Measurements from ENCODE around the gene FOXN3.

Gene FOXN3

GRCh38 chr14:89356496-89356895, 60.5 kb downstream of the FOXN3 start:
- no peak for DNase-seq

GRCh38 chr14:89353766-89354113, 63.3 kb downstream of the FOXN3 start:
- DNase-seq, result no peak

DNA sequence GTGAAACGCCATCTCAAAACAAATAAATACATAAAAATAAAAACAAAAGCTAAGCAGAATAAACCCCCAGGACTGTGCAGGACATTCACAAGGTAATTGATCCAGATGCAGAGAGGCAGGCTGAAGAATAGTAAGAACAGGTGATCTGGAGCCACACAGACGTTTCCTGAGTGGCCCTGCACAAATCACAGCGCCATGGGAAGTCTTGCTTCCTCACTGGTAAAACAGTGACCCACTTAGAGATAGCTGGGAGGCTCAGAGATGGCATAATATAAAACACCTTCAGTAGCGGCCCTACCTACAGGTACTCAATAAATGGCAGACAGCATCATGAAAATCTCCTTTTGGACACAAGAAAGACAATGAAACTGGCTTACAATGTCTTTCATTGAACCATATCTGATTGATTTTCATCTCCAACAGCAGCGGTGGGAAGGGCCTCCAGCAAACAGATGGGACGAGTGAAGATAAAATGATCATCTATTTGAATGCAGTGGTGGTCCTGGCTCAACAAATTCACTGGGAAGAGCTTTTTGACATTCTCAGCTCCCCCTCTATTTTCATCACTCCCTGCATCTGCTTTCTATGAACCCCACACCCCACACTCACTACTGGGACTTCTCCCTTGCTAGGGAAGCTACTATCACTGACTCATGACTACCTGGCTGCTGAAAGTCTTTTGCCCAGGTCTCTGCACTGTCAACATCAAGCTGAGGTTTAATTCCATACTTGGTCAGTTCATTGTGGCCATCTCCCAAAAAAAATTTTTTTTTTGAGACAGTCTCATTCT, 63.9 kb downstream of the FOXN3 start:
- DNase-seq, result no peak

- peak; percentile 86 for DNase-seq
Measured at GRCh38 chr14:89351516-89352404, 65.3 kb downstream of the FOXN3 start.

GRCh38 chr14:89351221-89351515, 65.9 kb downstream of the FOXN3 start:
- no peak for DNase-seq

GRCh38 chr14:89350152-89350551, 66.9 kb downstream of the FOXN3 start:
- DNase-seq, result no peak

DNA sequence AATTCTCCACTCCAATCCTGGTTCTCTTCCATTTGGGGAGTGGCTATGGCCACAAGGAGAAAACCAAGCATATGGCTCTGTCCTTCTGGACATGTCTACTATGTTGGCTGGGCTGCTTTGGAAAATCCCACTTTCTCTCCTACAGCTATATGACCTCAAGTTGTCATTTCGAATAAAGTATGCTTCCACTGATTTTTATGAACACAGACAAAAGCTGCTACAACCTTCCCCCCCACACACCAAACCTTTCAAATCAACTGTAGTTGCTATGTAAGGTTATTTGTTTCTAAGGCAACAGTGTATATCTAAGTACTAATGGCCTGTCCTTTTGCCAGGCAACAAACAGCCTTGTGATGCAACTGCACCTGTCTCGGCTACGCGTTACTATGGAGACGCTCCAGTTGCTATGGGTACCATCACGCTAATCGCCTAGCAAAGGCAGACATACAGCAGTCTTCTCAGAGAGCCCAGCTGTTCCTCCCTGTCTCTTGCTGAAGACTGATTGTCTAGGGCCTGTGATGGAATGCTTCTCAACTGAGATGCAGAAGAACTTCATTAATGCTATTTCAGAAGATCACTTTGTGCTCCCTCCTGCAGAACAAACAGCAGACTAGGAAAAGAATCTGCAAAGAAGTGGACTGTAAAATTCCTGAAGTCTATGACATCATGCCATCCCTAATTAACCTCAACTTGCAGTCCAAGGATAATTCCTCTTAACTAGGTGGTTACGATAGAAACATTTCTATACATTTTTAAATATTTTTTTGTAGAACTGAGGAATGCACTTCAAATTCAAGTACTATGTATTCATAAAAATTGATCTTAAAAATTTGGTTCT, 67.6 kb downstream of the FOXN3 start:
- DNase-seq, result peak; percentile 98

DNA sequence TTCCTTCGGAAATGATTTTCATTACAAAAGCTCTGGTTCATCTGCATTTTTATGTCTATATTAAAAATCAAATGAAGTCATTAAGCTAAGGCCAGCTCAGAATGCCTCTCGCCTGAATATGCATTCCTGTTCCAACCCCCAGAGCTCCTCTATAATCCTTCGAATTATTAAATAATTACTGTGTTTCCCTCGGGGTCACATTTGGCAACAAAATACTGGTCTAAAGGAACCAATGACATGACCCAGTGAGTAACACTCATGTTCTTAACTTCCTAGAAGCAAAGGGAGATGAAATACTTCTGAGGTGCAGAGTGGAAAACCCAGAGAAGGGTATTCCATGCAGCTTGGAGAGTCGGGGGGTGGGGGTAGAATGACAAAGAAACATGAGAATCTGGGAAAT, 68.3 kb downstream of the FOXN3 start:
- no peak for DNase-seq

GRCh38 chr14:89347885-89348284, 69.1 kb downstream of the FOXN3 start:
- DNase-seq, result no peak

GRCh38 chr14:89344920-89345254, 72.1 kb downstream of the FOXN3 start:
- no peak for DNase-seq

DNA sequence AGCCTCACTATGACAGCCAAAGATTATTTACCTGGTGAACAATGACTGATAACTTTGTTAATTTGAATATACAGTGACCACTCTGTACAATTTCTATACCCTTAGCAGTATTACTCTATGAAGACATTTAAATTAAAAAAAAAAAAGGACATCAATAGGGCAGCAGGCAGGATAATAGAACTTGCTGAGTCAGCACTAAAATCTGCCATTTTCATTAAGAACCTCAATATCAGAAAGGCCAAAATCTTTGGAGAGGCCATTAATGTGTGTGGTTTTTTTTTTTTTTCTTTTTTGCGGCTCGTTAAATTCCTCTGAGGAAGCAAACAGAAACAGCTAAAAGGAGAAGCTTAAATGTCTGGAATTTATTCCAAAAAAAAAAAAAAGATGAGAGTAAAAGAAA, 73.7 kb downstream of the FOXN3 start:
- no peak for DNase-seq

- DNase-seq, result no peak
Measured at GRCh38 chr14:89342049-89342448, 75.0 kb downstream of the FOXN3 start.

- no peak for DNase-seq
Measured at GRCh38 chr14:89340200-89341181, 76.5 kb downstream of the FOXN3 start.

DNA sequence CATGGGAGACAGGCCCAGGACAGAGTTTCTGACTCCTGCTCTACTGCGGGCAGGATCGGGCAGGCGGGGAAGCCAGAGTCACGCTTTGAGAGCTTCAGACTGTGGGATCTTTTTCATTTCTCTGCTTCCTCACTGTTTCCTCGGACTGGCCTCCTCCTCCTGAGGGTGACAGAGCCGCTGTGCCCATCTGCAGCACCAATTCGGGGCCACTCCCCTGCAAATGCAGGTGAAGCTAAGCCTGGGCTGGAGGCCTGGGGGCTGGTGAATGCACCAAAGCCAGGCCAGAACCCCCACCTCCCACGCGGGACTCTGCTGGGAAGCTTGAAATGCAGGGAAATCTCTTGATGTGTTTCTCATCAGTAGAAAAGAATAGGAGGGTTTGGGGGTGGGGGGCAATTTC, 77.5 kb downstream of the FOXN3 start:
- DNase-seq, result no peak

DNA sequence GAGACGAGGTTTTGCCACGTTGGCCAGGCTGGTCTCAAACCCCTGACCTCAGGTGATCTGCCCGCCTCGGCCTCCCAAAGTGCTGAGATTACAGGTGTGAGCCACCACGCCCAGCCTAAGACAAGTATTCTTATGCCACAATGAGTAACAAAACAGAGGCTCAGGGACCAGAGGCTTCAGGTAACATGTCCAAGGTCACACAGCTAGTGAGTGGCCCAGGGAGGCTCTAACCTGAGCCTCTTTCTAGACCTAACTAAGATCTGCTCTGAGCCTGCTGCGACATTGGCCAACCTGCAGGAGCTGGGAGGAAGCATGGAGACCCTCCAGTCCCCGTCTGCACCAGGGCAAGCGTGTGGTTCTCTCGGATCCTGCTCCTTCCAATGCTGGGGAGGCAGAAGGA, 77.9 kb downstream of the FOXN3 start:
- no peak for DNase-seq

GRCh38 chr14:89336338-89336737, 80.7 kb downstream of the FOXN3 start:
- no peak for DNase-seq

DNA sequence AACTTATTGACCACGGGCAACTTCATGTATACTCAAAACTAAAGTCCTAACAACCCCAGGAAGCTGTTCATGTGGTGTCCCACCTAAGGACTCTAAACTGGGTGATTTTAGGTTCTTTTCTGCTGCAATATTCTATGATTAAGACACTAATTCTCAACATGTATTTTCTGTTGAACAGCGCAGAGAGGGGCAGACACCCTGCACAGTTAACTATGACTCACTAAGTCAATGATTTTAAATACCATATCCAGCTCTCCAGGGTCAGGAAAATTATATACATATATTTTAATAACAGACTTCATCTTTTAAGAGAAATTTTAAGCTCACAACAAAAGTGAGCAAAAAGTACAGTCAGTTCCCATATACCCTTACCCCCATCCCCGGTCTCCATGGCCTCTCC, 85.0 kb downstream of the FOXN3 start:
- DNase-seq, result no peak

- no peak for DNase-seq
Measured at GRCh38 chr14:89331398-89331797, 85.6 kb downstream of the FOXN3 start.

- DNase-seq, result no peak
Measured at GRCh38 chr14:89330236-89331002, 86.6 kb downstream of the FOXN3 start.

- peak; percentile 55 for DNase-seq
Measured at GRCh38 chr14:89327771-89328212, 89.2 kb downstream of the FOXN3 start.

DNA sequence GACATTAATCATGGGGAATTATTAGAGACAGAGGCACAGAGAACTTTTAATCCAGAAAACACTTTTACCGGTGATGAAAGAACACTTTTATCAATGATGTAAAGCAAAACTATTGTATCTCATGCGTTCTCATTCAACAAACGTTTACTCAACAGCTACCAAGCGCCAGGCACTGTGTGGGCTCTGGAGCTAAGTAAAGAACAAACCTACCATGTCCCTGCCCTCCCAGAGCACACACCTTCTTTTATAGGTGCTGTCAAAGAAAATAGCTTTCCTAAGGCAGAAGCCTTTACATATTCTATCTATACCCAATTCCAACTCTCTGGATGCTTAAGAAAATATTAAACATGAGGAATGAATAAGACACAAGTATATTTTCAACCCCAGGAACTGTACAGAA, 91.1 kb downstream of the FOXN3 start:
- no peak for DNase-seq
